Measurements from ENCODE around the gene CTBP2. TPM values are rescaled to one million over a fixed set of nuclear protein-coding genes. Genes with fewer than 3 reads are reported as not detected.

Gene CTBP2
- total RNA-seq, 3 donors from 2014 or later, result 53.1 to 91.2 (median 65.9) TPM

DNA sequence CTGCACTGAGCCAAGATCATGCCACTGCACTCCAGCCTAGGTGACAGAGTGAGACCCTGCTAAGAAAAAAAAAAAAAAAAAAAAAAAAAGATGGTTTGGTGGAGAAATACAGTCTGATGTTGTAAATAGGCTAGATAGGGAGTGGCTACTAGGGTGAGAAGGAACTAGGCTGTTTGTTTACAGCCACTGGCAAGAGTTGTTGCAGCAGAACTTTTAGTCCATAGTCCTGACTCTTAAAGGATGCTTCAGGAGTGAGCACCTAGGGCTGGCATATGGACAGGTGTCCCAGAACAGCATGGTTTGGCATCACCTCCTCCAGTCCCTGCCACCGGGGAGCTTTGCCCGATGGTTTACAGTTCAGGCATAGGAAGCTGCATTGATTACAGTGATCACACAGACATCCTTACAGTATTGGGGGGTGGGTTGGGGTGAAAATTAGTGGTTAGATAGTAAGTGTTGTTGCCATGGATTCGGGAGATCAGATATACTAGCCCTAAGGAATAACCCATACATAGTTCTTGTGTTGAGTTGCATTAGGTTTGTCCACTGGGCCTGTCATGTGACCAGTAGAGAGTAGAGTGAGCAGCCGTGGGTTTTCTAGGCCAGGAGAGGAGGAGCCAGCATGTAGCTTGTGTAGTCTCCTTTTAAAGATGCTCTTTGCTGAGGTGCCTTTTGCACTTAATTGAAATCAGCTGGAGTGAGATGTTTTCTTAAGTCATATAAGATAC is 182.6 kb downstream of the CTBP2 start:
- Histone ChIP-seq H3K9me3 (no peaks in the 10 kb centered on the region), H3K4me1 (no peaks in the 10 kb centered on the region), H3K36me3 (no peaks in the 10 kb centered on the region), H3K4me3 (no peak overlapping the region), H3K27me3 (no peaks in the 10 kb centered on the region), H3K27ac (no peak overlapping the region)
- no peak for DNase-seq (ENCODE audit: low spot score in 2 of 2)
- intact Hi-C loops (cut with DNase I; ENCODE audit: low total_unique reads), result no loop called here
- TF ChIP-seq POLR2A (IDR thresholded peaks at IDR 0.05) (no peak), POLR2AphosphoS5 (IDR thresholded peaks at IDR 0.05) (no peak)

DNA sequence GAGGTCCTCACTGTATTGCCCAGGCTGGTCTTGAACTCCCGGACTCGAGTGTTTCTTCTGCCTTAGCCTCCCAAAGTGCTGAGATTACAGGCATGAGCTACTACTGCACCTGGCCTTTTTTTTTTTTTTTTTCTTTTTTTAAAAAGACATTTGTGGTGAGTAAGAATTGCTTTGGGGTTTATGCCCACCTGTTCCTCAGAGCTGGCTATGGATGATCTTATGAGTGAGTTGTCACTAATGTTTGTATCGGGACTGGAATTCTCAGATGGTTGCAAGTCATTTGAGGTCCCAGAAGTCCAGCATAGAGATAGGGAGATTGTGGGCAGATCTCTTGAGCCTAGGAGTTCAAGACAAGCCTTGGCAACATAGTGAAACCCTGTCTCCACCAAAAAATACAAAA is 183.2 kb downstream of the CTBP2 start:
- no peak overlapping the region for H3K27ac ChIP-seq
- H3K9me3 ChIP-seq, result no peaks in the 10 kb centered on the region
- no peaks in the 10 kb centered on the region for H3K4me1 ChIP-seq
- intact Hi-C loops (cut with DNase I; ENCODE audit: low total_unique reads), result no loop called here
- no peaks in the 10 kb centered on the region for H3K27me3 ChIP-seq
- no peak for TF ChIP-seq POLR2AphosphoS5 (IDR thresholded peaks at IDR 0.05)
- H3K4me3 ChIP-seq, result no peak overlapping the region
- no peaks in the 10 kb centered on the region for H3K36me3 ChIP-seq
- no peak for DNase-seq (ENCODE audit: low spot score in 2 of 2)

DNA sequence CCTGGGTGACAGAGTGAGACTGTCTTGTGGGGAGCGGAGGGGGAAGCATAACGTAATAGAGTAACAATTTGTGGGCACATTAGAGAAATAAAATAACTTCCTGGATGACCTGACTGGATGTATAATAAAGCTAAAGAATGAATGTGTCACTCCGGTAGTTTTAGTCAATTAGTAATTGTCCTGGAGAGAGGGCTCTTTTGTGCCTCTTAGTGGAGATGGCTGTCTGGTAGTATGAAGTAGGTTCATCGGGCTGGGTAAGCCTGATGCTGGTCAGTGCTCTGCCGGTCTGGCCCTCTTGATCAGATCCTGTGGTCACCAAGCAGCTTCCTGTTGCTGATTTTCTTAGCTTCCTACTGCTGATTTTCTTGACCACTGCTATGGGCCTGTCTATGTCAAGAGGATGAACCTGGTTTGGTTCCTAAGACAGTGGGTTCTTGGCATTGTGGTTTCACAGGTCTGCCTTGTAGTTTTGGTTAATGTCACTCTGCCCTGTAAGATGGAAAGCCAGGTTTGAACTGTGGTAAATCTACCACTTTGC is 184.3 kb downstream of the CTBP2 start:
- Histone ChIP-seq H3K36me3 (no peaks in the 10 kb centered on the region), H3K27ac (peak overlapping the region; percentile 27 to 65), H3K9me3 (no peaks in the 10 kb centered on the region), H3K4me1 (no peaks in the 10 kb centered on the region), H3K27me3 (no peaks in the 10 kb centered on the region), H3K4me3 (no peak overlapping the region)
- TF ChIP-seq POLR2AphosphoS5 (IDR thresholded peaks at IDR 0.05), result no peak
- TF ChIP-seq, protein P1, sequence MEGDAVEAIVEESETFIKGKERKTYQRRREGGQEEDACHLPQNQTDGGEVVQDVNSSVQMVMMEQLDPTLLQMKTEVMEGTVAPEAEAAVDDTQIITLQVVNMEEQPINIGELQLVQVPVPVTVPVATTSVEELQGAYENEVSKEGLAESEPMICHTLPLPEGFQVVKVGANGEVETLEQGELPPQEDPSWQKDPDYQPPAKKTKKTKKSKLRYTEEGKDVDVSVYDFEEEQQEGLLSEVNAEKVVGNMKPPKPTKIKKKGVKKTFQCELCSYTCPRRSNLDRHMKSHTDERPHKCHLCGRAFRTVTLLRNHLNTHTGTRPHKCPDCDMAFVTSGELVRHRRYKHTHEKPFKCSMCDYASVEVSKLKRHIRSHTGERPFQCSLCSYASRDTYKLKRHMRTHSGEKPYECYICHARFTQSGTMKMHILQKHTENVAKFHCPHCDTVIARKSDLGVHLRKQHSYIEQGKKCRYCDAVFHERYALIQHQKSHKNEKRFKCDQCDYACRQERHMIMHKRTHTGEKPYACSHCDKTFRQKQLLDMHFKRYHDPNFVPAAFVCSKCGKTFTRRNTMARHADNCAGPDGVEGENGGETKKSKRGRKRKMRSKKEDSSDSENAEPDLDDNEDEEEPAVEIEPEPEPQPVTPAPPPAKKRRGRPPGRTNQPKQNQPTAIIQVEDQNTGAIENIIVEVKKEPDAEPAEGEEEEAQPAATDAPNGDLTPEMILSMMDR (IDR thresholded peaks at IDR 0.05), result no peak
- TF ChIP-seq POLR2A (IDR thresholded peaks at IDR 0.05), result no peak
- DNase-seq (ENCODE audit: low spot score in 2 of 2), result no peak
- intact Hi-C loops (cut with DNase I; ENCODE audit: low total_unique reads), result no loop called here

DNA sequence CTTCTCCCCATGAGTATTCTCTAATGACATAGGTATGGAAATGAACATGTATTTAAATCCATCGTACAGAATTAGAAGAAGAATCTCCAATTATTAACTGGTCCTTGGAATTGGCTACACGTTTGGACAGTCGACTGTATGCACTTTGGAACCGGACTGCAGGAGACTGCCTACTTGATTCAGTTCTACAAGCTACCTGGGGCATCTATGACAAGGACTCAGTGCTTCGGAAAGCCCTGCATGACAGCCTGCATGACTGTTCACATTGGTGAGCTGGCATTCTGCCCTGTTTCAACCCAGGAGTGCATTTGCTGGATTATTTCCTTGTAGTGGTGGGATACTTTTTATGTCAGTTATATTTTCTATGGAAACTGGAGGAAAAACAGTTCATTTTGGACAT is 186.2 kb downstream of the CTBP2 start:
- H3K27me3 ChIP-seq, result no peaks in the 10 kb centered on the region
- no peak overlapping the region for H3K27ac ChIP-seq
- H3K9me3 ChIP-seq, result no peaks in the 10 kb centered on the region
- H3K36me3 ChIP-seq, result no peaks in the 10 kb centered on the region
- intact Hi-C loops (cut with DNase I; ENCODE audit: low total_unique reads), result no loop called here
- DNase-seq (ENCODE audit: low spot score in 2 of 2), result no peak
- no peak overlapping the region for H3K4me3 ChIP-seq
- no peak for TF ChIP-seq POLR2AphosphoS5 (IDR thresholded peaks at IDR 0.05)
- TF ChIP-seq, protein P1 (IDR thresholded peaks at IDR 0.05), result no peak
- no peak for TF ChIP-seq POLR2A (IDR thresholded peaks at IDR 0.05)
- no peaks in the 10 kb centered on the region for H3K4me1 ChIP-seq

DNA sequence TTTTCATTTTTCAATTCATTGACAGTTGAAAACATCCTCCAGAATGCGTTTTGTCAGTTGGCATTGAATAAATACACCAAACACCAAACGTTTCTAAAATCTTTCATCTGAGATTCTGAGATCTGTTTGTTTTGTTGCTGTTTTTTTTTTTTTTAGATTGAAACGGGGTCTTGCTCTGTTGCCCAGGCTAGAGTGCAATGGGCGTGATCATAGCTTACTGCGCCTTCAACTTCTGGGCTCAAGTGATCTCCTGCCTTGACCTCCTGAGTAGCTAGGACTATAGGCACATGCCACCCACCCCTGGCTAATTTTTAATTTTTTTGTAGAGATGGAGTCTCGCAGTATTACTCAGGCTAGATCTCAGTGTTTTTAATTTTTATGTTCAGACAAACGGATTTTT is 187.7 kb downstream of the CTBP2 start:
- Histone ChIP-seq H3K9me3 (no peaks in the 10 kb centered on the region), H3K27me3 (no peaks in the 10 kb centered on the region), H3K36me3 (no peaks in the 10 kb centered on the region), H3K27ac (no peak overlapping the region), H3K4me1 (no peaks in the 10 kb centered on the region), H3K4me3 (no peak overlapping the region)
- no peak for TF ChIP-seq POLR2AphosphoS5 (IDR thresholded peaks at IDR 0.05)
- TF ChIP-seq, protein P1 (IDR thresholded peaks at IDR 0.05), result no peak
- TF ChIP-seq POLR2A (IDR thresholded peaks at IDR 0.05), result no peak
- no peak for DNase-seq (ENCODE audit: low spot score in 2 of 2)
- intact Hi-C loops (cut with DNase I; ENCODE audit: low total_unique reads), result no loop called here

DNA sequence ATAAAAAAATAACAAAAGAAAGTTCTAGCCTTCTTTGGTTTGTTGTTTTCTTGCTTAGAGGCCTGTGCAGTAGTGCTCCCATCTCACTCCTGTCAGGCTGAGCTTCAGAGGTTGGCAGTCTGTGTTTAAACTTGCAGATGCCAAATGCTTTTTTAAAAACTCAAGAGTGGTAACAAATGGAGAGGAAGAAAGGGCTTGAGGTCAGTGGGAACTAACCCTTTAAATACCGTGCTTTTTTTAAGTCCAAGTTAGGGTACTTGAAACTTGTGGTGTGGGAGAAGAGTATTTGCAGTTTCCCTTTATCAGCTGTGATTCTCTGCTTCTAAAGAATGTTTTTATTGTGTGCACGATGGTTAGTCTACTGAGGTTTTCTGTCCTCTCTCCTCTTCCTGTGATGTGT is 189.1 kb downstream of the CTBP2 start:
- intact Hi-C loops (cut with DNase I; ENCODE audit: low total_unique reads), result no loop called here

More for the DNA sequence above, 189.1 kb downstream of the CTBP2 start:
- TF ChIP-seq POLR2AphosphoS5 (IDR thresholded peaks at IDR 0.05) (no peak), POLR2A (IDR thresholded peaks at IDR 0.05) (no peak)
- TF ChIP-seq, protein P1 (IDR thresholded peaks at IDR 0.05), result no peak
- DNase-seq (ENCODE audit: low spot score in 2 of 2), result no peak
- H3K27ac ChIP-seq, result peak overlapping the region in 1 of 2 donors; percentile 10
- no peaks in the 10 kb centered on the region for H3K4me1 ChIP-seq
- no peaks in the 10 kb centered on the region for H3K9me3 ChIP-seq
- H3K4me3 ChIP-seq, result no peak overlapping the region
- no peaks in the 10 kb centered on the region for H3K27me3 ChIP-seq
- no peaks in the 10 kb centered on the region for H3K36me3 ChIP-seq

Data from breast epithelium (tissue), 4 donors.